GM23338 (cell line): ENCODE data around the gene MTURN. TPM values are rescaled to one million over a fixed set of nuclear protein-coding genes. Genes with fewer than 3 reads are reported as not detected.

ENCODE experiments used
- ATAC-seq: fragments of 200-7000 bp; cut with Tn5 transposase; 3 replicates; pipeline ENCODE4 v1.9.1; 2020
- DNase-seq: peaks from one replicate; pipeline ENCODE4 v3.0.0-alpha.2; 2015; ENCODE audit warnings: low spot score
- H2AFZ ChIP-seq: fragments of 200-600 bp; sonication (generic); 2 replicates; pipeline ENCODE4 v1.8.0; 2016; ENCODE audit warnings: antibody characterized with exemption, mild to moderate bottlenecking, moderate library complexity
- H3F3A ChIP-seq: fragments of 200-600 bp; sonication (generic); replicated peaks from 2 replicates; pipeline ENCODE4 v1.8.0; 2017; ENCODE audit warnings: antibody characterized with exemption, mixed run types, low read depth
- H3K27ac ChIP-seq: fragments of 200-600 bp; sonication (generic); 2 replicates; pipeline ENCODE4 v1.6.1; 2016; ENCODE audit warnings: low read depth
- H3K27me3 ChIP-seq: fragments of 200-600 bp; sonication (generic); 2 replicates; pipeline ENCODE4 v1.8.0; 2016; ENCODE audit warnings: mild to moderate bottlenecking, mixed run types, moderate library complexity; ENCODE audit not compliant: insufficient read depth
- H3K36me3 ChIP-seq: fragments of 200-600 bp; sonication (generic); 2 replicates; pipeline ENCODE4 v1.8.0; 2016; ENCODE audit warnings: mild to moderate bottlenecking; ENCODE audit not compliant: insufficient read depth
- H3K4me1 ChIP-seq: fragments of 200-600 bp; sonication (generic); 2 replicates; pipeline ENCODE4 v1.8.0; 2016; ENCODE audit warnings: mild to moderate bottlenecking, moderate library complexity; ENCODE audit not compliant: insufficient read depth
- H3K4me2 ChIP-seq: fragments of 200-600 bp; sonication (generic); 2 replicates; pipeline ENCODE4 v1.7.1; 2017; ENCODE audit warnings: mixed run types
- H3K4me3 ChIP-seq: fragments of 200-600 bp; sonication (generic); 2 replicates; pipeline ENCODE4 v1.6.1; 2016; ENCODE audit warnings: mixed run types
- H3K79me2 ChIP-seq: fragments of 200-600 bp; sonication (generic); replicated peaks from 2 replicates; pipeline ENCODE4 v1.8.0; 2017; ENCODE audit warnings: mild to moderate bottlenecking; ENCODE audit not compliant: insufficient read depth
- H3K9me2 ChIP-seq: fragments of 200-600 bp; sonication (generic); 2 replicates; pipeline ENCODE4 v1.8.0; 2017; ENCODE audit not compliant: insufficient read depth
- H4K20me1 ChIP-seq: fragments of 200-600 bp; sonication (generic); replicated peaks from 2 replicates; pipeline ENCODE4 v1.8.0; 2017; ENCODE audit warnings: mild to moderate bottlenecking; ENCODE audit not compliant: insufficient read depth
- H3K27ac Mint-ChIP-seq: 2 replicates; pipeline ENCODE4 v1.8.0; 2020; ENCODE audit warnings: inconsistent platforms, mild to moderate bottlenecking, moderate library complexity, mixed read lengths
- H3K27me3 Mint-ChIP-seq: 3 replicates; pipeline ENCODE4 v1.8.0; 2022; ENCODE audit warnings: low read depth, mild to moderate bottlenecking, moderate library complexity, mixed read lengths, inconsistent platforms; ENCODE audit not compliant: insufficient read depth, poor library complexity
- H3K36me3 Mint-ChIP-seq: 3 replicates; pipeline ENCODE4 v1.8.0; 2021; ENCODE audit warnings: low read depth, mild to moderate bottlenecking, inconsistent platforms, moderate library complexity, mixed read lengths
- H3K4me1 Mint-ChIP-seq: 3 replicates; pipeline ENCODE4 v1.8.0; 2020; ENCODE audit warnings: mild to moderate bottlenecking, inconsistent platforms, mixed read lengths
- H3K4me3 Mint-ChIP-seq: 3 replicates; pipeline ENCODE4 v1.8.0; 2021; ENCODE audit warnings: moderate library complexity, mild to moderate bottlenecking, inconsistent platforms, mixed read lengths
- H3K9me3 Mint-ChIP-seq: 3 replicates; pipeline ENCODE4 v1.8.0; 2020; ENCODE audit warnings: moderate library complexity, mild to moderate bottlenecking, inconsistent platforms, mixed read lengths
- CREB1 ChIP-seq: fragments of 250-450 bp; sonication (Bioruptor Pico); IDR thresholded peaks from 2 replicates; pipeline ENCODE4 v1.5.0; 2020; ENCODE audit warnings: low read depth, mild to moderate bottlenecking, moderate library complexity
- CTCF ChIP-seq, 2 experiments: fragments of 200-600 bp in 1 of 2; sonication (generic) in 1 of 2; conservative IDR thresholded peaks; 2 replicates each; pipeline versions ENCODE4 v1.5.1 to v1.6.1; 2016 to 2017; ENCODE audit warnings: antibody characterized with exemption in 2 of 2, low read depth in 2 of 2, mild to moderate bottlenecking in 2 of 2, moderate library complexity in 1 of 2
- ETS1 ChIP-seq: IDR thresholded peaks from 2 replicates; pipeline ENCODE4 v1.6.1; 2016; ENCODE audit warnings: antibody characterized with exemption
- EZH2 ChIP-seq: fragments of 200-600 bp; sonication (generic); IDR thresholded peaks from one replicate; pipeline ENCODE4 v1.8.0; 2017; ENCODE audit warnings: antibody characterized with exemption, mild to moderate bottlenecking, low read depth; ENCODE audit not compliant: unreplicated experiment
- EZH2phosphoT487 ChIP-seq: fragments of 200-600 bp; sonication (generic); IDR thresholded peaks from one replicate; pipeline ENCODE4 v1.8.1; 2018; ENCODE audit warnings: antibody characterized with exemption; ENCODE audit not compliant: unreplicated experiment
- JUNB ChIP-seq: IDR thresholded peaks from one replicate; pipeline ENCODE4 v1.6.1; 2016; ENCODE audit warnings: antibody characterized with exemption; ENCODE audit not compliant: unreplicated experiment
- NANOG ChIP-seq: IDR thresholded peaks from 2 replicates; pipeline ENCODE4 v1.6.1; 2016; ENCODE audit warnings: antibody characterized with exemption, borderline replicate concordance
- POLR2AphosphoS5 ChIP-seq: IDR thresholded peaks from 2 replicates; pipeline ENCODE4 v1.6.1; 2016; ENCODE audit warnings: antibody characterized with exemption, low read depth
- STAT1 ChIP-seq: IDR thresholded peaks from one replicate; pipeline ENCODE4 v1.6.1; 2016; ENCODE audit warnings: antibody characterized with exemption; ENCODE audit not compliant: unreplicated experiment
- ZNF114 ChIP-seq: fragments of 250-450 bp; sonication (Bioruptor Pico); IDR thresholded peaks from 2 replicates; pipeline ENCODE4 v1.5.0; 2020; ENCODE audit warnings: mild to moderate bottlenecking, moderate library complexity
- ZNF331 ChIP-seq: fragments of 250-450 bp; sonication (Bioruptor Pico); IDR thresholded peaks from 2 replicates; pipeline ENCODE4 v1.5.0; 2020; ENCODE audit warnings: low read depth, mild to moderate bottlenecking, moderate library complexity
- polyA plus RNA-seq: library from polyadenylated mRNA; unstranded; fragments of >200 nt; fragmentation: Nextera tagmentation; extraction: Ambion mirVana; gene quantifications from 2 replicates; pipeline ENCODE4 v1.2.1, GENCODE V29; 2016
- total RNA-seq: library from RNA; depleted of rRNA; stranded (reverse); fragments of >200 nt; shearing (Covaris generic); gene quantifications from 2 replicates; pipeline ENCODE4 v1.2.3, GENCODE V29; 2014
- TF ChIP-seq, protein P1 (sequence below): fragments of 250-450 bp; sonication (Bioruptor Pico); IDR thresholded peaks from 2 replicates; pipeline ENCODE4 v1.5.0; 2020; ENCODE audit warnings: mild to moderate bottlenecking, moderate library complexity

The MTURN gene
- total and polyA plus RNA-seq, 2 experiments from 2014 or later: 3.1 to 8.7 TPM

DNA sequence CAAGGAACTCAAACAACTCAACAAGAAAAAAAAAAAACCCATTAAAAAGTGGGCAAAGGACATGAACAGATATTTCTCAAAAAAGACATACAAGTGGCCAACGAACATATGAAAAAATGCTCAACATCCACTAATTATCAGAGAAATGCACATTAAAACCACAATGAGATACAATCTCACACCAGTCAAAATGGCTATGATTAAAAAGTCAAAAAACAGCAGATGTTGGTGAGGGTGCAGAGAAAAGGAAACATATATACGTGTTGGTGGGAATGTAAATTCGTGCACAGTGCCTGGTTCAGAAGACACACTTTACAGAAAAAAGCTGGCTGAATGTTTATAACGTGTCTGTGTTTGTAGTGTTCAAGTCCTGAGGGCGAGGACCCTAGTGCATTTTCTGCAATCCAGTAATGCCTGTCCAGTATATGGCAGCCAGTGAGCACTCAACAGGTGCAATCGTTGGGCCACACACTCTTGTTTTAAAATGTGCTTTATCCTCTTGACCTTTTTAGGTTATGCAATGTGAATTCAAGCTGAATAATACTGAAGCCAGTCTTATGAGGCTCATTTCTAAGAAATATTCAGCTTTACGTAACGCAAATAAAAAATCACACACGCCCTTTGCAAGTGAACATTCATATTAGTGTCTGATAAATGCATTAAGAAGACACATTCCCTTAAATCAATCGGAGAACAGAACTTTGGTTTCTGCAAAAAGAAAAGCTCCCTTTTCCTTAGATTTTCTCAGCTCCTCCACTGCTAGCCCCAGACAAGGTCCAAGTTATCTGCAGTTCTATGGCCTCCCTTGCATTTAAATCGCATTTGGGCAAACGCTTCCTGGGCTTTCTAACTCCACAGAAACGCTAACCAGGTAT lies 813 bp upstream of the MTURN start:
- Histone ChIP-seq H3K9me2 (no peaks in the 10 kb centered on the region), H3K36me3 (no peaks in the 10 kb centered on the region), H3K27ac (peak overlapping the region; percentile 2; the same call in 1 of the 2 replicates), H3K4me2 (peak overlapping the region; percentile 83), H3K79me2 (0 out of 2 replicates have a peak, but pooled peaks cover 6% of the 10 kb centered on the region), H3F3A (no peaks in the 10 kb centered on the region), H3K4me3 (peak overlapping the region; percentile 44), H4K20me1 (peaks cover 9% of the 10 kb centered on the region), H3K27me3 (peaks cover 28% of the 10 kb centered on the region), H3K4me1 (no peaks in the 10 kb centered on the region), H2AFZ (peak overlapping the region; percentile 89; the same call in 1 of the 2 replicates)
- no peak for DNase-seq
- no peaks in the 10 kb centered on the region for H3K9me3 Mint-ChIP-seq
- H3K36me3 Mint-ChIP-seq: no peaks in the 10 kb centered on the region; the same call in 2 of the 3 replicates
- peaks cover 19% of the 10 kb centered on the region for H3K27me3 Mint-ChIP-seq
- no peak for TF ChIP-seq CTCF (conservative IDR thresholded peaks at IDR 0.05; ENCODE audit: low read depth in 2 of 2)
- TF ChIP-seq CREB1 (CRISPR knock-in tag): no peak
- TF ChIP-seq POLR2AphosphoS5: no peak; the same call in 1 of the 2 replicates
- no peak for TF ChIP-seq STAT1
- no peak for TF ChIP-seq EZH2
- no peak for TF ChIP-seq ZNF331
- TF ChIP-seq JUNB: no peak
- no peak for TF ChIP-seq ZNF114 (CRISPR knock-in tag)
- no peak; the same call in 1 of the 2 replicates for TF ChIP-seq NANOG
- TF ChIP-seq, protein P1, sequence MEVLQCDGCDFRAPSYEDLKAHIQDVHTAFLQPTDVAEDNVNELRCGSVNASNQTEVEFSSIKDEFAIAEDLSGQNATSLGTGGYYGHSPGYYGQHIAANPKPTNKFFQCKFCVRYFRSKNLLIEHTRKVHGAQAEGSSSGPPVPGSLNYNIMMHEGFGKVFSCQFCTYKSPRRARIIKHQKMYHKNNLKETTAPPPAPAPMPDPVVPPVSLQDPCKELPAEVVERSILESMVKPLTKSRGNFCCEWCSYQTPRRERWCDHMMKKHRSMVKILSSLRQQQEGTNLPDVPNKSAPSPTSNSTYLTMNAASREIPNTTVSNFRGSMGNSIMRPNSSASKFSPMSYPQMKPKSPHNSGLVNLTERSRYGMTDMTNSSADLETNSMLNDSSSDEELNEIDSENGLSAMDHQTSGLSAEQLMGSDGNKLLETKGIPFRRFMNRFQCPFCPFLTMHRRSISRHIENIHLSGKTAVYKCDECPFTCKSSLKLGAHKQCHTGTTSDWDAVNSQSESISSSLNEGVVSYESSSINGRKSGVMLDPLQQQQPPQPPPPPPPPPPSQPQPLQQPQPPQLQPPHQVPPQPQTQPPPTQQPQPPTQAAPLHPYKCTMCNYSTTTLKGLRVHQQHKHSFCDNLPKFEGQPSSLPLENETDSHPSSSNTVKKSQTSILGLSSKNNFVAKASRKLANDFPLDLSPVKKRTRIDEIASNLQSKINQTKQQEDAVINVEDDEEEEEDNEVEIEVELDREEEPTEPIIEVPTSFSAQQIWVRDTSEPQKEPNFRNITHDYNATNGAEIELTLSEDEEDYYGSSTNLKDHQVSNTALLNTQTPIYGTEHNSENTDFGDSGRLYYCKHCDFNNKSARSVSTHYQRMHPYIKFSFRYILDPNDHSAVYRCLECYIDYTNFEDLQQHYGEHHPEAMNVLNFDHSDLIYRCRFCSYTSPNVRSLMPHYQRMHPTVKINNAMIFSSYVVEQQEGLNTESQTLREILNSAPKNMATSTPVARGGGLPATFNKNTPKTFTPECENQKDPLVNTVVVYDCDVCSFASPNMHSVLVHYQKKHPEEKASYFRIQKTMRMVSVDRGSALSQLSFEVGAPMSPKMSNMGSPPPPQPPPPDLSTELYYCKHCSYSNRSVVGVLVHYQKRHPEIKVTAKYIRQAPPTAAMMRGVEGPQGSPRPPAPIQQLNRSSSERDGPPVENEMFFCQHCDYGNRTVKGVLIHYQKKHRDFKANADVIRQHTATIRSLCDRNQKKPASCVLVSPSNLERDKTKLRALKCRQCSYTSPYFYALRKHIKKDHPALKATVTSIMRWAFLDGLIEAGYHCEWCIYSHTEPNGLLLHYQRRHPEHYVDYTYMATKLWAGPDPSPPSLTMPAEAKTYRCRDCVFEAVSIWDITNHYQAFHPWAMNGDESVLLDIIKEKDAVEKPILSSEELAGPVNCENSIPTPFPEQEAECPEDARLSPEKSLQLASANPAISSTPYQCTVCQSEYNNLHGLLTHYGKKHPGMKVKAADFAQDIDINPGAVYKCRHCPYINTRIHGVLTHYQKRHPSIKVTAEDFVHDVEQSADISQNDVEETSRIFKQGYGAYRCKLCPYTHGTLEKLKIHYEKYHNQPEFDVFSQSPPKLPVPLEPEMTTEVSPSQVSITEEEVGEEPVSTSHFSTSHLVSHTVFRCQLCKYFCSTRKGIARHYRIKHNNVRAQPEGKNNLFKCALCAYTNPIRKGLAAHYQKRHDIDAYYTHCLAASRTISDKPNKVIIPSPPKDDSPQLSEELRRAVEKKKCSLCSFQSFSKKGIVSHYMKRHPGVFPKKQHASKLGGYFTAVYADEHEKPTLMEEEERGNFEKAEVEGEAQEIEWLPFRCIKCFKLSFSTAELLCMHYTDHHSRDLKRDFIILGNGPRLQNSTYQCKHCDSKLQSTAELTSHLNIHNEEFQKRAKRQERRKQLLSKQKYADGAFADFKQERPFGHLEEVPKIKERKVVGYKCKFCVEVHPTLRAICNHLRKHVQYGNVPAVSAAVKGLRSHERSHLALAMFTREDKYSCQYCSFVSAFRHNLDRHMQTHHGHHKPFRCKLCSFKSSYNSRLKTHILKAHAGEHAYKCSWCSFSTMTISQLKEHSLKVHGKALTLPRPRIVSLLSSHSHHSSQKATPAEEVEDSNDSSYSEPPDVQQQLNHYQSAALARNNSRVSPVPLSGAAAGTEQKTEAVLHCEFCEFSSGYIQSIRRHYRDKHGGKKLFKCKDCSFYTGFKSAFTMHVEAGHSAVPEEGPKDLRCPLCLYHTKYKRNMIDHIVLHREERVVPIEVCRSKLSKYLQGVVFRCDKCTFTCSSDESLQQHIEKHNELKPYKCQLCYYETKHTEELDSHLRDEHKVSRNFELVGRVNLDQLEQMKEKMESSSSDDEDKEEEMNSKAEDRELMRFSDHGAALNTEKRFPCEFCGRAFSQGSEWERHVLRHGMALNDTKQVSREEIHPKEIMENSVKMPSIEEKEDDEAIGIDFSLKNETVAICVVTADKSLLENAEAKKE: no peak
- no peak for TF ChIP-seq ETS1
- TF ChIP-seq EZH2phosphoT487: no peak
- H3K4me1 Mint-ChIP-seq: peaks cover 8% of the 10 kb centered on the region
- peak overlapping the region; percentile 82 for H3K4me3 Mint-ChIP-seq
- ATAC-seq: no peak
- H3K27ac Mint-ChIP-seq: peak overlapping the region; percentile 91
